Measurements from ENCODE around the gene VWC2L. TPM values are rescaled to one million over a fixed set of nuclear protein-coding genes. Genes with fewer than 3 reads are reported as not detected.

VWC2L gene
- total RNA-seq, 1 experiment from 2014 or later: not detected

DNA sequence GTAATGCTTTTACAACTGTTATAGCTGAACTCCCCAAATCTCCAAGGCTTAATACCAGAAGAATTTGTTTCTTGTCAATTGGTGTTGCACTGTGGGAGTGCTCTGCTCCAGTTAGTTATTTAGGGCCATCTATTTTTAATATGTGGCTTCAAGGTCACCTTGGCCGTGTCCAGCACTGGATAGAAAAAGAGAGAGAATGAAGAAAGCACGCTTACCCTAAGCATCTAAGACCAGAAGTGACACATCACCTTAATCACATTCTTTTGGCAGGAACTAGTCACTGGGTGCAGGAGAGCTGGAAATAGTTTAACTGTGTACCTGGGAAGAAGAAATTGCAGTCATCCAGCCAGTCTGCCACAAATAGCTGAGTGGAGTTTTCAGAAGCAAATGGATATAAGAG is 78.8 kb downstream of the VWC2L start:
- no peak overlapping the region for H3K4me3 ChIP-seq (ENCODE audit: low read depth, low read length)
- ChIA-PET POLR2A (no interaction called here), CTCF (no interaction called here)
- no peak for DNase-seq
- no peaks in the 10 kb centered on the region for H3K36me3 Mint-ChIP-seq (ENCODE audit: insufficient read depth, unreplicated experiment)
- H3K4me1 Mint-ChIP-seq (ENCODE audit: low read depth, unreplicated experiment): no peaks in the 10 kb centered on the region
- H3K27me3 Mint-ChIP-seq (ENCODE audit: insufficient read depth, unreplicated experiment): peaks cover 5% of the 10 kb centered on the region
- no peak overlapping the region for H3K4me3 Mint-ChIP-seq (ENCODE audit: unreplicated experiment)
- peaks cover 9% of the 10 kb centered on the region for H3K9me3 Mint-ChIP-seq (ENCODE audit: unreplicated experiment)
- H3K36me3 ChIP-seq (ENCODE audit: control insufficient read depth, insufficient read depth, low read length): no peaks in the 10 kb centered on the region
- no peaks in the 10 kb centered on the region for H3K27me3 ChIP-seq (replicated peaks; ENCODE audit: control insufficient read depth, insufficient read depth, low read length)
- intact Hi-C loops (cut with micrococcal nuclease; ENCODE audit: unreplicated experiment): no loop called here
- no TSS peak for BruUV-seq (replicated peaks)
- TF ChIP-seq, protein P1, sequence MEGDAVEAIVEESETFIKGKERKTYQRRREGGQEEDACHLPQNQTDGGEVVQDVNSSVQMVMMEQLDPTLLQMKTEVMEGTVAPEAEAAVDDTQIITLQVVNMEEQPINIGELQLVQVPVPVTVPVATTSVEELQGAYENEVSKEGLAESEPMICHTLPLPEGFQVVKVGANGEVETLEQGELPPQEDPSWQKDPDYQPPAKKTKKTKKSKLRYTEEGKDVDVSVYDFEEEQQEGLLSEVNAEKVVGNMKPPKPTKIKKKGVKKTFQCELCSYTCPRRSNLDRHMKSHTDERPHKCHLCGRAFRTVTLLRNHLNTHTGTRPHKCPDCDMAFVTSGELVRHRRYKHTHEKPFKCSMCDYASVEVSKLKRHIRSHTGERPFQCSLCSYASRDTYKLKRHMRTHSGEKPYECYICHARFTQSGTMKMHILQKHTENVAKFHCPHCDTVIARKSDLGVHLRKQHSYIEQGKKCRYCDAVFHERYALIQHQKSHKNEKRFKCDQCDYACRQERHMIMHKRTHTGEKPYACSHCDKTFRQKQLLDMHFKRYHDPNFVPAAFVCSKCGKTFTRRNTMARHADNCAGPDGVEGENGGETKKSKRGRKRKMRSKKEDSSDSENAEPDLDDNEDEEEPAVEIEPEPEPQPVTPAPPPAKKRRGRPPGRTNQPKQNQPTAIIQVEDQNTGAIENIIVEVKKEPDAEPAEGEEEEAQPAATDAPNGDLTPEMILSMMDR (IDR thresholded peaks at IDR 0.05; ENCODE audit: insufficient read depth in 1 of 2, low read depth in 1 of 2, low read length in 1 of 2, severe bottlenecking in 1 of 2, unreplicated experiment in 1 of 2): no peak
- no peak overlapping the region for H3K27ac Mint-ChIP-seq (ENCODE audit: unreplicated experiment)
- H3K4me1 ChIP-seq: no peaks in the 10 kb centered on the region
- no peaks in the 10 kb centered on the region for H3K9me3 ChIP-seq

DNA sequence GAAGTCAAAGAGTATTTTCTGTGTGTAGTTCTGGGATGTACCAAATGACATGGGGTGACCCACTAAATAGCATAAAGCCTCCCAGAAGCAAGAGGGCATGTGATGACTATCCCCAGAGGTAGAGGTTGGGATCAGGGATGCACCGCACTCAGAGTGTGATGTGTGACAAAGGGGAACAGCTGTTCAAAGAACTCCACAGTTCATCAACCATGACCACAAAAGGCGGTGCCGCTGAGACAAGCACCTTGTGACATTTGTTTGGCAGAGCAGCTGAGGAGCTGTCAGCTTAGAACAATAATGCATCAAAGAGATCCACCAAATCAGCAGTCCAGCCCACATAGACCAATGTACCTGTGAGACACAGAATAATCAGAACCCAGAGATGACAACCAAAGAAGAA is 81.3 kb downstream of the VWC2L start:
- Mint-ChIP-seq H3K9me3 (ENCODE audit: unreplicated experiment) (peaks cover 9% of the 10 kb centered on the region), H3K27me3 (ENCODE audit: insufficient read depth, unreplicated experiment) (peaks cover 5% of the 10 kb centered on the region), H3K27ac (ENCODE audit: unreplicated experiment) (no peak overlapping the region), H3K4me3 (ENCODE audit: unreplicated experiment) (no peak overlapping the region), H3K4me1 (ENCODE audit: low read depth, unreplicated experiment) (no peaks in the 10 kb centered on the region), H3K36me3 (ENCODE audit: insufficient read depth, unreplicated experiment) (no peaks in the 10 kb centered on the region)
- H3K27me3 ChIP-seq (replicated peaks; ENCODE audit: control insufficient read depth, insufficient read depth, low read length): no peaks in the 10 kb centered on the region
- ChIA-PET POLR2A (no interaction called here), CTCF (no interaction called here)
- intact Hi-C loops (cut with micrococcal nuclease; ENCODE audit: unreplicated experiment): no loop called here
- DNase-seq: no peak
- H3K4me1 ChIP-seq: no peaks in the 10 kb centered on the region
- no peaks in the 10 kb centered on the region for H3K9me3 ChIP-seq
- H3K4me3 ChIP-seq (ENCODE audit: low read depth, low read length): no peak overlapping the region
- BruUV-seq (replicated peaks): no TSS peak
- TF ChIP-seq, protein P1 (IDR thresholded peaks at IDR 0.05; ENCODE audit: insufficient read depth in 1 of 2, low read depth in 1 of 2, low read length in 1 of 2, severe bottlenecking in 1 of 2, unreplicated experiment in 1 of 2): no peak
- H3K36me3 ChIP-seq (ENCODE audit: control insufficient read depth, insufficient read depth, low read length): no peaks in the 10 kb centered on the region

DNA sequence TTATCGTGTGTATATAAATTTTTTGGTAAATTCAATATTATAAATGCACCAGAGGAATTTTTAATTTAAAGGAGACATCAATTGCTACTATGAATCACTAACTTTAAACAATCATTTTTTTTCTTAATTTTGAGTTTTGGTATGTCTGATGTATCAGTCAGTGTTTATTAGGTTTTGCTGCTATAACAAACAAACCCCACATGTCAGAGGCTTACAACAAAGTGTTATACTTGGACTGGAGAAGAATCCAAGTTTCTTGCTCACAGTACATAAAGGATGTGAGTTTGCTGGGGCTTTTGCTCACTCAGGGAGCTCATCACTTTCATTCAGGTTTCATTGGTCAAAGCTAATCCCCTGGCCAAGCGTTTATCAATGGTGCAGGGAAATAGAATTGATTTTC is 81.8 kb downstream of the VWC2L start:
- intact Hi-C loops (cut with micrococcal nuclease; ENCODE audit: unreplicated experiment): no loop called here

More for the DNA sequence above, 81.8 kb downstream of the VWC2L start:
- no peaks in the 10 kb centered on the region for H3K36me3 Mint-ChIP-seq (ENCODE audit: insufficient read depth, unreplicated experiment)
- ChIA-PET CTCF (no interaction called here), POLR2A (no interaction called here)
- H3K4me1 Mint-ChIP-seq (ENCODE audit: low read depth, unreplicated experiment): no peaks in the 10 kb centered on the region
- no peaks in the 10 kb centered on the region for H3K27me3 ChIP-seq (replicated peaks; ENCODE audit: control insufficient read depth, insufficient read depth, low read length)
- no peaks in the 10 kb centered on the region for H3K4me1 ChIP-seq
- TF ChIP-seq, protein P1 (IDR thresholded peaks at IDR 0.05; ENCODE audit: insufficient read depth in 1 of 2, low read depth in 1 of 2, low read length in 1 of 2, severe bottlenecking in 1 of 2, unreplicated experiment in 1 of 2): no peak
- no peak overlapping the region for H3K27ac Mint-ChIP-seq (ENCODE audit: unreplicated experiment)
- no peaks in the 10 kb centered on the region for H3K9me3 ChIP-seq
- H3K9me3 Mint-ChIP-seq (ENCODE audit: unreplicated experiment): peaks cover 9% of the 10 kb centered on the region
- H3K4me3 ChIP-seq (ENCODE audit: low read depth, low read length): no peak overlapping the region
- DNase-seq: no peak
- BruUV-seq (replicated peaks): no TSS peak
- peaks cover 5% of the 10 kb centered on the region for H3K27me3 Mint-ChIP-seq (ENCODE audit: insufficient read depth, unreplicated experiment)
- H3K4me3 Mint-ChIP-seq (ENCODE audit: unreplicated experiment): no peak overlapping the region
- H3K36me3 ChIP-seq (ENCODE audit: control insufficient read depth, insufficient read depth, low read length): no peaks in the 10 kb centered on the region
